ENCODE measurements around the gene EFR3B.

GRCh38 chr2:25089605-25090315, 47.9 kb downstream of the EFR3B start:
- TF ChIP-seq CTCF (conservative IDR thresholded peaks at IDR 0.05; ENCODE audit: low read depth, low read length), result no peak
- TF ChIP-seq RFX5 (IDR thresholded peaks at IDR 0.05; ENCODE audit: low read depth, low read length), result no peak

Data from IMR-90 (cell line).